ENCODE data around the gene S100P. TPM values are rescaled to one million over a fixed set of nuclear protein-coding genes. Genes with fewer than 3 reads are reported as not detected.

Gene S100P
- polyA plus RNA-seq, 10 donors, result 0.39 to 3.2 (median 1.9) TPM; not detected in 1

Other genes with a start within 250 kb of the S100P start
- 1 to 10 TPM in 2 of 10 donors, under 1 TPM in 8; 0.24 to 4.2 (median 0.32) TPM for gene PPP2R2C, start 221.3 kb upstream of the S100P start, polyA plus RNA-seq (ENCODE audit: insufficient read length in 10 of 10)
- gene MAN2B2, start 118.7 kb upstream of the S100P start, polyA plus RNA-seq (ENCODE audit: insufficient read length in 10 of 10), result 10 to 100 TPM in 1 of 10 donors, 1 to 10 TPM in 9; 6.0 to 10.7 (median 8.1) TPM
- gene MRFAP1, start 53.2 kb upstream of the S100P start, polyA plus RNA-seq (ENCODE audit: insufficient read length in 10 of 10), result 100 to 1,000 TPM; 238 to 356 (median 266) TPM
- gene MRFAP1L1, start 16.0 kb downstream of the S100P start, polyA plus RNA-seq (ENCODE audit: insufficient read length in 10 of 10), result 10 to 100 TPM; 50.5 to 76.3 (median 56.8) TPM
- gene BLOC1S4, start 22.3 kb downstream of the S100P start, polyA plus RNA-seq (ENCODE audit: insufficient read length in 10 of 10), result 10 to 100 TPM in 1 of 10 donors, 1 to 10 TPM in 9; 6.1 to 10.6 (median 8.5) TPM
- 10 to 100 TPM; 19.3 to 21.9 (median 21.2) TPM for gene KIAA0232, start 88.8 kb downstream of the S100P start, polyA plus RNA-seq (ENCODE audit: insufficient read length in 10 of 10)
- gene TBC1D14, start 215.9 kb downstream of the S100P start, polyA plus RNA-seq (ENCODE audit: insufficient read length in 10 of 10), result 10 to 100 TPM; 32.0 to 42.9 (median 38.1) TPM

All from muscle of back (tissue), 10 donors.